HG03108 (cell line): Measurements from ENCODE around the gene SRSF5.
"Not testable (repeated sequence)": the region's sequence is repeated elsewhere in the genome, so short reads cannot be mapped to it uniquely, and the experiment has no call there.

Source experiments
- ATAC-seq: cut with Tn5 transposase; IDR thresholded peaks from one replicate; pipeline ENCODE4 v1.9.1; 2021; ENCODE audit warnings: moderate library complexity; ENCODE audit not compliant: unreplicated experiment

SRSF5 gene

GRCh38 chr14:69766984-69767368 lies at the start of gene SRSF5:
SRSF5 (plus strand) TSS chr14:69767142; CDS start chr14:69768157, 1,015 bp downstream.
- ATAC-seq, result peak; percentile 83

GRCh38 chr14:69718614-69719013 lies 48.3 kb upstream of the SRSF5 start:
- ATAC-seq, result not testable (repeated sequence)

- no peak for ATAC-seq
These were observed 47.4 kb upstream of the SRSF5 start for GRCh38 chr14:69719501-69719951.

- ATAC-seq, result no peak
These were observed 46.0 kb upstream of the SRSF5 start for GRCh38 chr14:69720912-69721311.

- peak; percentile 73 for ATAC-seq
These were observed 40.0 kb upstream of the SRSF5 start for GRCh38 chr14:69726761-69727511.

- no peak for ATAC-seq
These were observed 39.1 kb upstream of the SRSF5 start for GRCh38 chr14:69727860-69728259.

GRCh38 chr14:69731919-69732598 lies 34.9 kb upstream of the SRSF5 start:
- not testable (repeated sequence) for ATAC-seq

- not testable (repeated sequence) for ATAC-seq
These were observed 30.5 kb upstream of the SRSF5 start for GRCh38 chr14:69736405-69736804.

GRCh38 chr14:69741055-69741454 lies 25.9 kb upstream of the SRSF5 start:
- ATAC-seq, result no peak

GRCh38 chr14:69749956-69750355 lies 17.0 kb upstream of the SRSF5 start:
- ATAC-seq, result no peak

GRCh38 chr14:69750495-69750894 lies 16.4 kb upstream of the SRSF5 start:
- no peak for ATAC-seq

- no peak for ATAC-seq
These were observed 14.2 kb upstream of the SRSF5 start for GRCh38 chr14:69752773-69753172.

- ATAC-seq, result no peak
These were observed 13.1 kb upstream of the SRSF5 start for GRCh38 chr14:69753860-69754259.

GRCh38 chr14:69754487-69754886 lies 12.5 kb upstream of the SRSF5 start:
- ATAC-seq, result no peak

GRCh38 chr14:69755296-69755695 lies 11.6 kb upstream of the SRSF5 start:
- no peak for ATAC-seq

- no peak for ATAC-seq
These were observed 11.2 kb upstream of the SRSF5 start for GRCh38 chr14:69755784-69756183.

GRCh38 chr14:69756298-69756697 lies 10.6 kb upstream of the SRSF5 start:
- no peak for ATAC-seq

- ATAC-seq, result no peak
These were observed 6.1 kb upstream of the SRSF5 start for GRCh38 chr14:69760810-69761209.

GRCh38 chr14:69763761-69764510 lies 3.0 kb upstream of the SRSF5 start:
- no peak for ATAC-seq

GRCh38 chr14:69767369-69767999 lies 542 bp downstream of the SRSF5 start:
- peak; percentile 67 for ATAC-seq

- no peak for ATAC-seq
These were observed 1.9 kb downstream of the SRSF5 start for GRCh38 chr14:69768873-69769272.
